T-helper 17 cell (primary cell): ENCODE results near the gene BCL2. TPM values are rescaled to one million over a fixed set of nuclear protein-coding genes. Genes with fewer than 3 reads are reported as not detected.
"Not testable (repeated sequence)": the region's sequence is repeated elsewhere in the genome, so short reads cannot be mapped to it uniquely, and the experiment has no call there.

Source experiments
- ATAC-seq: fragments of 150-1000 bp; cut with Tn5 transposase; 2 replicates; pipeline ENCODE4 v1.10.0; 2021; ENCODE audit warnings: mild to moderate bottlenecking, moderate library complexity
- DNase-seq, 3 donors: peaks; one replicate each; pipeline versions ENCODE4 v3.0.0 to v3.0.0-alpha.2; 2020 to 2021
- H3K9me3 ChIP-seq: one replicate; pipeline ENCODE4 v1.7.0; 2013; ENCODE audit warnings: low read length, mild to moderate bottlenecking; ENCODE audit not compliant: control insufficient read depth, poor library complexity, severe bottlenecking
- H3K27ac Mint-ChIP-seq: one replicate; pipeline ENCODE4 v1.8.0; 2022; ENCODE audit warnings: mild to moderate bottlenecking, moderate library complexity, mixed read lengths
- H3K27me3 Mint-ChIP-seq: one replicate; pipeline ENCODE4 v1.8.0; 2022; ENCODE audit warnings: mixed read lengths
- H3K36me3 Mint-ChIP-seq: one replicate; pipeline ENCODE4 v1.8.0; 2022; ENCODE audit warnings: low read depth, mixed read lengths
- H3K4me1 Mint-ChIP-seq: one replicate; pipeline ENCODE4 v1.8.0; 2022; ENCODE audit warnings: mild to moderate bottlenecking, mixed read lengths
- H3K4me3 Mint-ChIP-seq: one replicate; pipeline ENCODE4 v1.8.0; 2022; ENCODE audit warnings: mild to moderate bottlenecking, moderate library complexity, mixed read lengths
- total RNA-seq, 4 donors: library from RNA in 2 of 4; stranded (reverse) in 2 of 4; gene quantifications; one replicate each; pipeline ENCODE4 v1.2.3 and lab custom pipeline; 2022 to 2026

BCL2 gene
- total RNA-seq, 2 donors from 2014 or later = 134 to 136 TPM

- peaks cover 44% of the 10 kb centered on the region for H3K4me1 Mint-ChIP-seq
- H3K36me3 Mint-ChIP-seq = peaks cover 8% of the 10 kb centered on the region
- DNase-seq (no peak), ATAC-seq (no peak)
- H3K27me3 Mint-ChIP-seq = no peaks in the 10 kb centered on the region
- no peak overlapping the region for H3K27ac Mint-ChIP-seq
- no peak overlapping the region for H3K4me3 Mint-ChIP-seq
- no peaks in the 10 kb centered on the region for H3K9me3 ChIP-seq
Measured at GRCh38 chr18:63247926-63248325, 71.6 kb downstream of the BCL2 start.

- ATAC-seq (no peak), DNase-seq (no peak)
- H3K27ac Mint-ChIP-seq = no peak overlapping the region
- H3K4me3 Mint-ChIP-seq = no peak overlapping the region
- H3K9me3 ChIP-seq = no peaks in the 10 kb centered on the region
- H3K4me1 Mint-ChIP-seq = peaks cover 45% of the 10 kb centered on the region
- H3K36me3 Mint-ChIP-seq = peaks cover 6% of the 10 kb centered on the region
- no peaks in the 10 kb centered on the region for H3K27me3 Mint-ChIP-seq
Measured at GRCh38 chr18:63247506-63247905, 72.1 kb downstream of the BCL2 start.

GRCh38 chr18:63245600-63245999 is 74.0 kb downstream of the BCL2 start:
- Mint-ChIP-seq H3K36me3 (peaks cover 6% of the 10 kb centered on the region), H3K4me1 (peaks cover 49% of the 10 kb centered on the region), H3K4me3 (no peak overlapping the region), H3K27me3 (no peaks in the 10 kb centered on the region), H3K27ac (peak overlapping the region; percentile 46)
- H3K9me3 ChIP-seq = no peaks in the 10 kb centered on the region
- no peak for DNase-seq
- no peak for ATAC-seq

- Mint-ChIP-seq H3K36me3 (peaks cover 6% of the 10 kb centered on the region), H3K27me3 (no peaks in the 10 kb centered on the region), H3K27ac (peak overlapping the region; percentile 75), H3K4me3 (peak overlapping the region; percentile 36), H3K4me1 (peaks cover 42% of the 10 kb centered on the region)
- DNase-seq (no peak), ATAC-seq (no peak)
- no peaks in the 10 kb centered on the region for H3K9me3 ChIP-seq
Measured at GRCh38 chr18:63244607-63245006, 75.0 kb downstream of the BCL2 start.

- H3K36me3 Mint-ChIP-seq = peaks cover 5% of the 10 kb centered on the region
- ATAC-seq = no peak
Measured at GRCh38 chr18:63241760-63242159, 77.8 kb downstream of the BCL2 start.

GRCh38 chr18:63241317-63241712 is 78.3 kb downstream of the BCL2 start:
- Mint-ChIP-seq H3K27ac (no peak overlapping the region), H3K36me3 (peaks cover 2% of the 10 kb centered on the region), H3K4me3 (no peak overlapping the region), H3K4me1 (peaks cover 34% of the 10 kb centered on the region), H3K27me3 (no peaks in the 10 kb centered on the region)
- no peak for ATAC-seq
- H3K9me3 ChIP-seq = peaks cover under 1% of the 10 kb centered on the region
- no peak for DNase-seq

More at GRCh38 chr18:63241760-63242159, 77.8 kb downstream of the BCL2 start:
- H3K9me3 ChIP-seq = no peaks in the 10 kb centered on the region
- Mint-ChIP-seq H3K4me1 (peaks cover 37% of the 10 kb centered on the region), H3K4me3 (no peak overlapping the region), H3K27me3 (no peaks in the 10 kb centered on the region), H3K27ac (no peak overlapping the region)
- DNase-seq = no peak

GRCh38 chr18:63240531-63241316 is 78.8 kb downstream of the BCL2 start:
- H3K36me3 Mint-ChIP-seq = peaks cover 2% of the 10 kb centered on the region
- no peak for ATAC-seq
- peak overlapping the region; percentile 70 for H3K27ac Mint-ChIP-seq

GRCh38 chr18:63238693-63239075 is 80.9 kb downstream of the BCL2 start:
- H3K27me3 Mint-ChIP-seq = no peaks in the 10 kb centered on the region
- peaks cover 2% of the 10 kb centered on the region for H3K9me3 ChIP-seq
- DNase-seq = no peak
- ATAC-seq = no peak
- peaks cover 35% of the 10 kb centered on the region for H3K4me1 Mint-ChIP-seq
- peak overlapping the region; percentile 47 for H3K27ac Mint-ChIP-seq
- peaks cover 5% of the 10 kb centered on the region for H3K36me3 Mint-ChIP-seq
- H3K4me3 Mint-ChIP-seq = no peak overlapping the region

More at GRCh38 chr18:63240531-63241316, 78.8 kb downstream of the BCL2 start:
- H3K4me3 Mint-ChIP-seq = no peak overlapping the region
- H3K9me3 ChIP-seq = peaks cover 2% of the 10 kb centered on the region
- no peaks in the 10 kb centered on the region for H3K27me3 Mint-ChIP-seq
- H3K4me1 Mint-ChIP-seq = peaks cover 34% of the 10 kb centered on the region
- DNase-seq = no peak

GRCh38 chr18:63237881-63238692 is 81.5 kb downstream of the BCL2 start:
- Mint-ChIP-seq H3K27ac (peak overlapping the region; percentile 29), H3K27me3 (no peaks in the 10 kb centered on the region), H3K36me3 (peaks cover 5% of the 10 kb centered on the region), H3K4me3 (no peak overlapping the region), H3K4me1 (peaks cover 35% of the 10 kb centered on the region)
- ATAC-seq (no peak), DNase-seq (no peak)
- H3K9me3 ChIP-seq = peaks cover 2% of the 10 kb centered on the region

GRCh38 chr18:63236921-63237846 is 82.4 kb downstream of the BCL2 start:
- no peak for DNase-seq
- no peaks in the 10 kb centered on the region for H3K27me3 Mint-ChIP-seq
- H3K36me3 Mint-ChIP-seq = peaks cover 5% of the 10 kb centered on the region
- peaks cover 2% of the 10 kb centered on the region for H3K9me3 ChIP-seq
- H3K27ac Mint-ChIP-seq = peak overlapping the region; percentile 29
- ATAC-seq = no peak
- no peak overlapping the region for H3K4me3 Mint-ChIP-seq
- peaks cover 31% of the 10 kb centered on the region for H3K4me1 Mint-ChIP-seq

- ATAC-seq = no peak
- Mint-ChIP-seq H3K4me3 (no peak overlapping the region), H3K36me3 (peaks cover 3% of the 10 kb centered on the region), H3K27ac (peak overlapping the region; percentile 6), H3K27me3 (no peaks in the 10 kb centered on the region), H3K4me1 (peaks cover 31% of the 10 kb centered on the region)
- H3K9me3 ChIP-seq = peaks cover 2% of the 10 kb centered on the region
- DNase-seq = no peak
Measured at GRCh38 chr18:63236406-63236805, 83.2 kb downstream of the BCL2 start.

GRCh38 chr18:63235920-63236319 is 83.6 kb downstream of the BCL2 start:
- Mint-ChIP-seq H3K4me1 (peaks cover 33% of the 10 kb centered on the region), H3K27ac (peak overlapping the region; percentile 6)
- H3K36me3 Mint-ChIP-seq, H3K4me3 Mint-ChIP-seq, H3K27me3 Mint-ChIP-seq, H3K9me3 ChIP-seq, DNase-seq: not testable (repeated sequence)
- ATAC-seq = peak; percentile 45

GRCh38 chr18:63234841-63235240 is 84.7 kb downstream of the BCL2 start:
- DNase-seq (no peak), ATAC-seq (no peak)
- H3K9me3 ChIP-seq = peaks cover 2% of the 10 kb centered on the region
- Mint-ChIP-seq H3K27me3 (no peaks in the 10 kb centered on the region), H3K4me3 (peak overlapping the region; percentile 39), H3K36me3 (peaks cover 2% of the 10 kb centered on the region), H3K27ac (peak overlapping the region; percentile 98), H3K4me1 (peaks cover 38% of the 10 kb centered on the region)
